HepG2 (cell line): ENCODE measurements around the gene RRBP1. TPM values are rescaled to one million over a fixed set of nuclear protein-coding genes. Genes with fewer than 3 reads are reported as not detected.

Source experiments
- ATAC-seq: fragments of 200-7000 bp; cut with Tn5 transposase; 3 replicates; pipeline ENCODE4 v1.9.1; 2020; ENCODE audit warnings: mild to moderate bottlenecking, moderate library complexity
- BruUV-seq: library from RNA; stranded (reverse); fragments of 400-500 nt; replicated peaks from 2 replicates; lab custom pipeline; 2021; lab: Mats Ljungman, UMichigan
- CTCF ChIA-PET: fragments of 300-600 bp; formaldehyde crosslinking; extraction: SDS; loops from one replicate; lab custom pipeline; 2021; ENCODE audit warnings: low total read pairs, inconsistent platforms, low intra/inter-chr PET ratio; lab: Yijun Ruan, JAX
- POLR2A ChIA-PET: fragments of 350-600 bp; sonication (Branson Sonifier 250); formaldehyde crosslinking; loops from one replicate; lab custom pipeline; 2020; ENCODE audit warnings: antibody characterized with exemption, inconsistent platforms; lab: Yijun Ruan, JAX
- DNase-seq: peaks from one replicate; pipeline ENCODE4 v3.0.0-alpha.2; 2015; ENCODE audit warnings: low spot score
- FAIRE-seq: peaks from 3 replicates; lab custom pipeline; 2011; peaks lifted over from hg19 to GRCh38; lab: Jason Lieb, UNC
- H2AFZ ChIP-seq: one replicate; pipeline ENCODE4 v1.6.1; 2011; ENCODE audit warnings: low read length, inconsistent platforms
- H3K27ac ChIP-seq: fragments of 300-600 bp; 3 replicates; pipeline ENCODE4 v1.8.0; 2011; ENCODE audit warnings: mixed run types, mild to moderate bottlenecking, mixed read lengths, low read length, inconsistent platforms; ENCODE audit not compliant: insufficient read depth; ENCODE audit errors: extremely low read length
- H3K27me3 ChIP-seq, 2 experiments: fragments of 200-600 bp in 1 of 2; 2 replicates in 1 of 2; 3 replicates in 1 of 2; pipeline versions ENCODE4 v1.6.0 to v1.8.0; 2011; ENCODE audit warnings: low read length in 2 of 2, mild to moderate bottlenecking in 2 of 2, moderate library complexity in 2 of 2, inconsistent platforms in 1 of 2; ENCODE audit not compliant: insufficient read depth in 2 of 2, control insufficient read depth in 1 of 2
- H3K36me3 ChIP-seq, 2 experiments: fragments of 200-600 bp in 1 of 2; replicated peaks in 1 of 2; 2 replicates in 1 of 2; 3 replicates in 1 of 2; pipeline versions ENCODE4 v1.5.1 to v1.8.0; 2011; ENCODE audit warnings: low read length in 2 of 2, inconsistent platforms in 1 of 2; ENCODE audit not compliant: insufficient read depth in 2 of 2, control insufficient read depth in 1 of 2
- H3K4me1 ChIP-seq: 2 replicates; pipeline ENCODE4 v1.5.1; 2012; ENCODE audit warnings: low read length, inconsistent platforms; ENCODE audit not compliant: insufficient read depth
- H3K4me2 ChIP-seq: 2 replicates; pipeline ENCODE4 v1.6.0; 2011; ENCODE audit warnings: low read depth, low read length, inconsistent platforms
- H3K4me3 ChIP-seq, 3 experiments: fragments of 200-600 bp in 1 of 3; sonication (generic), shearing (Covaris generic) in 1 of 3; replicated peaks in 1 of 3; 2 replicates each; pipeline ENCODE4 v1.5.1; 2011 to 2016; ENCODE audit warnings: low read length in 3 of 3, inconsistent platforms in 2 of 3, low read depth in 2 of 3, mild to moderate bottlenecking in 2 of 3, control low read depth in 1 of 3, mixed read lengths in 1 of 3; ENCODE audit not compliant: insufficient read depth in 1 of 3
- H3K79me2 ChIP-seq: one replicate; pipeline ENCODE4 v1.6.1; 2011; ENCODE audit warnings: low read length, inconsistent platforms; ENCODE audit not compliant: insufficient read depth
- H3K9ac ChIP-seq: 2 replicates; pipeline ENCODE4 v1.6.0; 2011; ENCODE audit warnings: mild to moderate bottlenecking, low read depth, low read length, inconsistent platforms; ENCODE audit not compliant: insufficient read depth
- H3K9me3 ChIP-seq: 2 replicates; pipeline ENCODE4 v1.5.1; 2012; ENCODE audit warnings: mild to moderate bottlenecking, low read length
- H4K20me1 ChIP-seq: 2 replicates; pipeline ENCODE4 v1.6.0; 2011; ENCODE audit warnings: inconsistent platforms, mild to moderate bottlenecking, low read length, moderate library complexity; ENCODE audit not compliant: insufficient read depth
- ARNT2 ChIP-seq: sonication (generic); formaldehyde crosslinking; IDR thresholded peaks from 2 replicates; pipeline ENCODE4 v1.8.0; 2022; ENCODE audit warnings: mild to moderate bottlenecking, low read depth, missing genetic modification reagents, moderate library complexity
- GTF3A ChIP-seq: sonication (generic); formaldehyde crosslinking; conservative IDR thresholded peaks from 2 replicates; pipeline ENCODE4 v1.4.0; 2020; ENCODE audit warnings: mild to moderate bottlenecking, missing genetic modification reagents
- HMG20B ChIP-seq: conservative IDR thresholded peaks from 2 replicates; pipeline ENCODE4 v1.6.1; 2016; ENCODE audit warnings: missing genetic modification reagents, missing compliant biosample characterization
- KMT2B ChIP-seq: IDR thresholded peaks from 2 replicates; pipeline ENCODE4 v1.6.1; 2016; ENCODE audit warnings: missing genetic modification reagents, missing compliant biosample characterization
- MXD4 ChIP-seq: IDR thresholded peaks from 2 replicates; pipeline ENCODE4 v1.6.1; 2016; ENCODE audit warnings: mild to moderate bottlenecking, missing biosample characterization, missing genetic modification reagents
- NFKBIZ ChIP-seq: IDR thresholded peaks from 2 replicates; pipeline ENCODE4 v1.6.1; 2018; ENCODE audit warnings: missing genetic modification reagents, missing compliant biosample characterization
- PHF5A ChIP-seq: IDR thresholded peaks from one replicate; pipeline ENCODE4 v1.6.1; 2018; ENCODE audit warnings: low read depth, missing genetic modification reagents; ENCODE audit not compliant: unreplicated experiment
- SKI ChIP-seq: fragments of 450-650 bp; IDR thresholded peaks from one replicate; pipeline ENCODE4 v1.6.1; 2018; ENCODE audit warnings: mild to moderate bottlenecking; ENCODE audit not compliant: partially characterized antibody
- TARDBP ChIP-seq: sonication (generic); formaldehyde crosslinking; IDR thresholded peaks from 2 replicates; pipeline ENCODE4 v1.8.0; 2022; ENCODE audit warnings: mild to moderate bottlenecking, missing genetic modification reagents
- ZNF264 ChIP-seq: sonication (generic); formaldehyde crosslinking; IDR thresholded peaks from 2 replicates; pipeline ENCODE4 v1.4.0; 2020; ENCODE audit warnings: missing genetic modification reagents
- ZNF30 ChIP-seq: sonication (generic); formaldehyde crosslinking; IDR thresholded peaks from 2 replicates; pipeline ENCODE4 v1.5.0; 2020; ENCODE audit warnings: mild to moderate bottlenecking, missing genetic modification reagents
- ZNF317 ChIP-seq: sonication (generic); formaldehyde crosslinking; IDR thresholded peaks from 2 replicates; pipeline ENCODE4 v1.5.0; 2020; ENCODE audit warnings: mild to moderate bottlenecking, missing genetic modification reagents
- ZNF446 ChIP-seq: sonication (generic); formaldehyde crosslinking; IDR thresholded peaks from 2 replicates; pipeline ENCODE4 v1.5.0; 2020; ENCODE audit warnings: mild to moderate bottlenecking, missing genetic modification reagents
- ZNF703 ChIP-seq: sonication (generic); formaldehyde crosslinking; IDR thresholded peaks from 2 replicates; pipeline ENCODE4 v1.5.1; 2020; ENCODE audit warnings: missing genetic modification reagents, mild to moderate bottlenecking, moderate library complexity, borderline replicate concordance
- ZNF709 ChIP-seq: sonication (generic); formaldehyde crosslinking; IDR thresholded peaks from 2 replicates; pipeline ENCODE4 v1.5.0; 2020; ENCODE audit warnings: mild to moderate bottlenecking, missing genetic modification reagents
- ZNF713 ChIP-seq: sonication (generic); formaldehyde crosslinking; IDR thresholded peaks from 2 replicates; pipeline ENCODE4 v1.4.0; 2020; ENCODE audit warnings: mild to moderate bottlenecking, missing genetic modification reagents
- ZNF850 ChIP-seq: sonication (generic); formaldehyde crosslinking; conservative IDR thresholded peaks from 2 replicates; pipeline ENCODE4 v1.9.0; 2021; ENCODE audit warnings: mild to moderate bottlenecking, missing genetic modification reagents
- WGBS: methylation state at CpG from one replicate; pipeline ENCODE4 v1.1.6; 2017; ENCODE audit warnings: low lambda C conversion rate; 5-methylcytosine and 5-hydroxymethylcytosine counted together
- in situ Hi-C: cut with HindIII; loops from 2 replicates; pipeline ENCODE4 v1.10.0; 2017; ENCODE audit warnings: low pct_unique_long_range_greater_than_20kb; ENCODE audit not compliant: extremely low pct_ligation_motif_present
- intact Hi-C: fragments of 100-400 bp; cut with micrococcal nuclease; formaldehyde crosslinking; loops from one replicate; pipeline ENCODE4 v1.10.0; 2022; ENCODE audit not compliant: unreplicated experiment
- polyA plus RNA-seq, 8 experiments: library from polyadenylated mRNA; depleted of rRNA in 3 of 8; stranded (reverse) in 7 of 8; unstranded in 1 of 8; fragments of >200 nt; fragmentation: Illumina TruSeq in 4 of 8; extraction: Trizol in 4 of 8; gene quantifications; 2 replicates each; pipeline versions ENCODE4 v1.2.1 to v1.2.3, GENCODE V29; 2011 to 2016; ENCODE audit warnings: low read depth in 4 of 8, missing spikeins in 1 of 8, mixed read lengths in 1 of 8; ENCODE audit not compliant: insufficient read depth in 1 of 8
- total RNA-seq, 5 experiments: library from RNA; depleted of rRNA; stranded (reverse); fragments of >200 nt; fragmentation: Illumina TruSeq; extraction: Trizol; gene quantifications; 2 replicates each; pipeline ENCODE4 v1.2.3, GENCODE V29; 2016; ENCODE audit warnings: low read depth in 1 of 5
- TF ChIP-seq, protein P1 (sequence below): IDR thresholded peaks from 2 replicates; pipeline ENCODE4 v1.6.1; 2016; ENCODE audit warnings: low read depth, control low read depth
- TF ChIP-seq, protein P2 (sequence below), 2 experiments: fragments of 450-650 bp in 1 of 2; sonication (generic) in 1 of 2; formaldehyde crosslinking; IDR thresholded peaks; 2 replicates each; pipeline versions ENCODE4 v1.5.0 to v1.8.0; 2020 to 2022; ENCODE audit warnings: mild to moderate bottlenecking in 1 of 2, missing genetic modification reagents in 1 of 2
- TF ChIP-seq, protein P3 (sequence below): sonication (generic); formaldehyde crosslinking; IDR thresholded peaks from 2 replicates; pipeline ENCODE4 v1.5.0; 2020; ENCODE audit warnings: mild to moderate bottlenecking, missing genetic modification reagents

RRBP1 gene
- total and polyA plus RNA-seq, 2 of the 13 experiments (the other 11 are each of a cell fraction or from before 2014, with no cell fraction given), result 150 to 222 TPM

DNA sequence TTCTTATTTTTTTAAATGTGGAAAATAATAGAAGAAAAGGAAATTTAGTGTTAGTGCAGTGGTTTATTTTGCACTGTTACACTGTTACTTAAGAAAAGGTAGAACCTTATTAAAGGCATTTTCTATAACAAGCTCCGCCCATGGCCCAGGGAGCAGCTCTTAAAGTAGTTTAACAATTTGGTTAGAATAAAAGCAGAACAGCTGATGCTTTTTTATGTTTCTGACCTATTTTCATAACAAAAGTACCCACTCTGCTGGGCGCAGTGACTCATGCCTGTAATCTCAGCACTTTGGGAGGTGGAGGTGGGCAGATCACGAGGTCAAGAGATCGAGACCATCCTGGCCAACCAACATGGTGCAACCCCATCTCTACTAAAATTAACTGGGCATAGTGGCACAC is 79.5 kb downstream of the RRBP1 start (continued):
- TF ChIP-seq ZNF703 (CRISPR knock-in tag) (no peak), PHF5A (CRISPR knock-in tag) (no peak), ZNF850 (CRISPR knock-in tag) (no peak), ARNT2 (CRISPR knock-in tag) (no peak), MXD4 (CRISPR knock-in tag) (no peak), ZNF446 (CRISPR knock-in tag) (no peak), ZNF317 (CRISPR knock-in tag) (no peak), ZNF30 (no peak), TARDBP (CRISPR knock-in tag) (no peak), GTF3A (CRISPR knock-in tag) (no peak)
- TF ChIP-seq, protein P1, sequence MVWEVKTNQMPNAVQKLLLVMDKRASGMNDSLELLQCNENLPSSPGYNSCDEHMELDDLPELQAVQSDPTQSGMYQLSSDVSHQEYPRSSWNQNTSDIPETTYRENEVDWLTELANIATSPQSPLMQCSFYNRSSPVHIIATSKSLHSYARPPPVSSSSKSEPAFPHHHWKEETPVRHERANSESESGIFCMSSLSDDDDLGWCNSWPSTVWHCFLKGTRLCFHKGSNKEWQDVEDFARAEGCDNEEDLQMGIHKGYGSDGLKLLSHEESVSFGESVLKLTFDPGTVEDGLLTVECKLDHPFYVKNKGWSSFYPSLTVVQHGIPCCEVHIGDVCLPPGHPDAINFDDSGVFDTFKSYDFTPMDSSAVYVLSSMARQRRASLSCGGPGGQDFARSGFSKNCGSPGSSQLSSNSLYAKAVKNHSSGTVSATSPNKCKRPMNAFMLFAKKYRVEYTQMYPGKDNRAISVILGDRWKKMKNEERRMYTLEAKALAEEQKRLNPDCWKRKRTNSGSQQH, result no peak

DNA sequence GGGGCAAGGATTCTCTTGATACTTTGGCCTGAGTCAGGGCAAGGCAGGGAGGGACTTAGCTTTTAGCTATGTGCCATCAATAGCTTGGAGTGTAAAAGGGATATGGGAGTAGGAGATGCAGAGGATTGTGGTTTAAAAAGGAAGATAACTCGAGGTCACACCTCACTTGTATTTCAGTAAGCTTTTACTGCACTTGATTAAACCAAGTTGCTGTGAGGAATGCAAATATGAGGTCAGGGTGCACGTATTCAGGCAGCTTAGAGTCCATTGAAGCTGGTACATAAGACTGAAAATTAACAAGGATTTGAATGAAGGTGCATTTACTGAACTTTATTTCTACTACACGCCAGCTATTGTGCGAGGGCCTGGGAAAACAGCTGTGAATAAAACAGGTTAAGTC is 80.1 kb downstream of the RRBP1 start:
- FAIRE-seq, result no peak
- Histone ChIP-seq H4K20me1 (peaks cover 4% of the 10 kb centered on the region; the same call in 1 of the 2 replicates), H3K27ac (no peak overlapping the region), H2AFZ (no peak overlapping the region)
- POLR2A ChIA-PET, result interaction anchor here (1.0 to 1.7 kb wide), 2 partner anchors 11 to 32 kb away, joined by 3 to 4 read pairs; partner anchors contain the start of gene DSTN
- no peak for ATAC-seq
- in situ Hi-C loops, result no loop called here
- TF ChIP-seq ZNF709, result no peak
- no peak for TF ChIP-seq SKI
- TF ChIP-seq NFKBIZ (CRISPR knock-in tag), result no peak
- TF ChIP-seq KMT2B (CRISPR knock-in tag), result no peak
- TF ChIP-seq ZNF264, result no peak
- TF ChIP-seq, protein P2, sequence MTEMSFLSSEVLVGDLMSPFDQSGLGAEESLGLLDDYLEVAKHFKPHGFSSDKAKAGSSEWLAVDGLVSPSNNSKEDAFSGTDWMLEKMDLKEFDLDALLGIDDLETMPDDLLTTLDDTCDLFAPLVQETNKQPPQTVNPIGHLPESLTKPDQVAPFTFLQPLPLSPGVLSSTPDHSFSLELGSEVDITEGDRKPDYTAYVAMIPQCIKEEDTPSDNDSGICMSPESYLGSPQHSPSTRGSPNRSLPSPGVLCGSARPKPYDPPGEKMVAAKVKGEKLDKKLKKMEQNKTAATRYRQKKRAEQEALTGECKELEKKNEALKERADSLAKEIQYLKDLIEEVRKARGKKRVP (CRISPR knock-in tag; IDR thresholded peaks at IDR 0.05), result no peak
- no peak for TF ChIP-seq ZNF713 (CRISPR knock-in tag)
- TF ChIP-seq, protein P3, sequence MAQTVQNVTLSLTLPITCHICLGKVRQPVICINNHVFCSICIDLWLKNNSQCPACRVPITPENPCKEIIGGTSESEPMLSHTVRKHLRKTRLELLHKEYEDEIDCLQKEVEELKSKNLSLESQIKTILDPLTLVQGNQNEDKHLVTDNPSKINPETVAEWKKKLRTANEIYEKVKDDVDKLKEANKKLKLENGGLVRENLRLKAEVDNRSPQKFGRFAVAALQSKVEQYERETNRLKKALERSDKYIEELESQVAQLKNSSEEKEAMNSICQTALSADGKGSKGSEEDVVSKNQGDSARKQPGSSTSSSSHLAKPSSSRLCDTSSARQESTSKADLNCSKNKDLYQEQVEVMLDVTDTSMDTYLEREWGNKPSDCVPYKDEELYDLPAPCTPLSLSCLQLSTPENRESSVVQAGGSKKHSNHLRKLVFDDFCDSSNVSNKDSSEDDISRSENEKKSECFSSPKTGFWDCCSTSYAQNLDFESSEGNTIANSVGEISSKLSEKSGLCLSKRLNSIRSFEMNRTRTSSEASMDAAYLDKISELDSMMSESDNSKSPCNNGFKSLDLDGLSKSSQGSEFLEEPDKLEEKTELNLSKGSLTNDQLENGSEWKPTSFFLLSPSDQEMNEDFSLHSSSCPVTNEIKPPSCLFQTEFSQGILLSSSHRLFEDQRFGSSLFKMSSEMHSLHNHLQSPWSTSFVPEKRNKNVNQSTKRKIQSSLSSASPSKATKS (CRISPR knock-in tag), result no peak
- no peak for TF ChIP-seq HMG20B (CRISPR knock-in tag)
- TF ChIP-seq, all 625 proteins: peak for 0
- no peak for DNase-seq
- CTCF ChIA-PET, result interaction anchor here (3.8 kb wide), 1 partner anchor 65 kb away, joined by 14 read pairs; no protein-coding TSS in a partner anchor
- Histone ChIP-seq H3K4me2 (no peak overlapping the region), H3K27me3 (no peaks in the 10 kb centered on the region), H3K4me1 (peaks cover 35% of the 10 kb centered on the region), H3K4me3 (no peak overlapping the region), H3K79me2 (peaks cover 24% of the 10 kb centered on the region), H3K9me3 (peaks cover 7% of the 10 kb centered on the region; the same call in 1 of the 2 replicates), H3K36me3 (peaks cover 2 to 11% of the 10 kb centered on the region in 2 experiments; a peak in 1 of 5 replicates), H3K9ac (no peak overlapping the region)
- intact Hi-C loops, result no loop called here
- BruUV-seq, result no TSS peak
- WGBS, result 84% methylated on average over 4 of the region's 4 CpGs
